Colonic mucosa (tissue), 4 donors: ENCODE data around the gene TTC28. TPM values are rescaled to one million over a fixed set of nuclear protein-coding genes. Genes with fewer than 3 reads are reported as not detected.

ENCODE experiments used
- DNase-seq: peaks from one replicate; pipeline ENCODE4 v3.0.0-alpha.2; 2020
- H3K27ac ChIP-seq: fragments of 200-600 bp; one replicate; pipeline ENCODE4 v1.8.0; 2021
- H3K27me3 ChIP-seq: fragments of 200-600 bp; one replicate; pipeline ENCODE4 v1.8.0; 2021
- H3K36me3 ChIP-seq: fragments of 200-600 bp; one replicate; pipeline ENCODE4 v1.8.0; 2021
- H3K4me1 ChIP-seq: fragments of 200-600 bp; one replicate; pipeline ENCODE4 v1.8.0; 2021; ENCODE audit warnings: mild to moderate bottlenecking
- H3K4me3 ChIP-seq: fragments of 200-600 bp; one replicate; pipeline ENCODE4 v1.8.0; 2021
- H3K9ac ChIP-seq, 2 donors: one replicate each; pipeline ENCODE4 v1.7.0; 2013; ENCODE audit warnings: control low read depth in 2 of 2, low read depth in 2 of 2, low read length in 2 of 2
- H3K9me3 ChIP-seq: fragments of 200-600 bp; one replicate; pipeline ENCODE4 v1.8.0; 2021
- CTCF ChIP-seq: fragments of 200-600 bp; IDR thresholded peaks from one replicate; pipeline ENCODE4 v1.8.0; 2022; ENCODE audit warnings: antibody characterized with exemption, mild to moderate bottlenecking
- intact Hi-C: fragments of 100-400 bp; cut with DNase I; formaldehyde crosslinking; loops from one replicate; pipeline ENCODE4 v1.14.1; 2022
- total RNA-seq, 2 donors: library from RNA; stranded (reverse); fragmentation: NEBNext Ultra II Directional in 1 of 2; extraction: Animal tissue kit (Norgen Biotek cat#: 25700) in 1 of 2; gene quantifications; one replicate each; pipeline ENCODE4 v1.2.1, GENCODE V29; 2021
- donor health status: healthy.
- donor health status: DM: no; HTN: no; CAD: no.
- donor health status: DM: no; HTN: no; CAD: no.

Gene TTC28
- total RNA-seq, 2 donors from 2014 or later = 6.6 to 9.2 TPM

- TF ChIP-seq CTCF = no peak
- no peak overlapping the region for H3K9ac ChIP-seq
- intact Hi-C loops = loop anchor here (2.0 to 10.0 kb wide), 2 partner anchors 149 to 543 kb away; no protein-coding TSS in a partner anchor
- DNase-seq = no peak
- H3K36me3 ChIP-seq = no peaks in the 10 kb centered on the region
- H3K27ac ChIP-seq = no peak overlapping the region
- H3K9me3 ChIP-seq = no peaks in the 10 kb centered on the region
- no peaks in the 10 kb centered on the region for H3K27me3 ChIP-seq
- H3K4me3 ChIP-seq = no peak overlapping the region
- H3K4me1 ChIP-seq = no peaks in the 10 kb centered on the region
These were observed 85.4 kb downstream of the TTC28 start for GRCh38 chr22:28594076-28594796.

GRCh38 chr22:28593299-28593698 lies 86.3 kb downstream of the TTC28 start:
- Histone ChIP-seq H3K36me3 (no peaks in the 10 kb centered on the region), H3K27me3 (no peaks in the 10 kb centered on the region), H3K9ac (no peak overlapping the region), H3K4me1 (no peaks in the 10 kb centered on the region), H3K27ac (no peak overlapping the region), H3K4me3 (no peak overlapping the region), H3K9me3 (no peaks in the 10 kb centered on the region)
- intact Hi-C loops = loop anchor here (10.0 kb wide), 1 partner anchor 148 kb away; no protein-coding TSS in a partner anchor
- no peak for DNase-seq
- TF ChIP-seq CTCF = no peak

- no peak overlapping the region for H3K9ac ChIP-seq
- no peaks in the 10 kb centered on the region for H3K27me3 ChIP-seq
- intact Hi-C loops = no loop called here
- no peaks in the 10 kb centered on the region for H3K36me3 ChIP-seq
- no peak overlapping the region for H3K27ac ChIP-seq
- no peak for TF ChIP-seq CTCF
- H3K4me1 ChIP-seq = no peaks in the 10 kb centered on the region
- no peaks in the 10 kb centered on the region for H3K9me3 ChIP-seq
- no peak for DNase-seq
- H3K4me3 ChIP-seq = no peak overlapping the region
These were observed 90.4 kb downstream of the TTC28 start for GRCh38 chr22:28589102-28589750.

GRCh38 chr22:28585324-28585723 lies 94.3 kb downstream of the TTC28 start:
- no peak overlapping the region for H3K4me3 ChIP-seq
- H3K4me1 ChIP-seq = no peaks in the 10 kb centered on the region
- no peaks in the 10 kb centered on the region for H3K9me3 ChIP-seq
- no peak for DNase-seq
- no peaks in the 10 kb centered on the region for H3K27me3 ChIP-seq
- intact Hi-C loops = no loop called here
- H3K9ac ChIP-seq = no peak overlapping the region
- no peak for TF ChIP-seq CTCF
- H3K36me3 ChIP-seq = no peaks in the 10 kb centered on the region
- no peak overlapping the region for H3K27ac ChIP-seq

- H3K27ac ChIP-seq = no peak overlapping the region
- H3K4me1 ChIP-seq = no peaks in the 10 kb centered on the region
- H3K9me3 ChIP-seq = no peaks in the 10 kb centered on the region
- no peaks in the 10 kb centered on the region for H3K27me3 ChIP-seq
- no peak overlapping the region for H3K9ac ChIP-seq
- no peaks in the 10 kb centered on the region for H3K36me3 ChIP-seq
- no peak overlapping the region for H3K4me3 ChIP-seq
- no peak for DNase-seq
- TF ChIP-seq CTCF = no peak
- intact Hi-C loops = no loop called here
These were observed 96.8 kb downstream of the TTC28 start for GRCh38 chr22:28582806-28583205.
